Coronary artery (tissue), 2 donors: ENCODE measurements around the gene CFAP97.

Experiments used
- DNase-seq: peaks from one replicate; pipeline ENCODE4 v3.0.0-alpha.2; 2017; ENCODE audit warnings: low spot score
- H3K27ac ChIP-seq, 2 donors: fragments of 200-600 bp; sonication (generic); one replicate each; pipeline ENCODE4 v1.5.1; 2016 to 2019
- H3K4me3 ChIP-seq: fragments of 200-600 bp; sonication (generic); 2 replicates; pipeline ENCODE4 v1.5.1; 2016; ENCODE audit warnings: mild to moderate bottlenecking, moderate library complexity
- CTCF ChIP-seq: fragments of 200-600 bp; sonication (generic); IDR thresholded peaks from one replicate; pipeline ENCODE4 v1.5.1; 2019; ENCODE audit warnings: antibody characterized with exemption

CFAP97 gene

DNA sequence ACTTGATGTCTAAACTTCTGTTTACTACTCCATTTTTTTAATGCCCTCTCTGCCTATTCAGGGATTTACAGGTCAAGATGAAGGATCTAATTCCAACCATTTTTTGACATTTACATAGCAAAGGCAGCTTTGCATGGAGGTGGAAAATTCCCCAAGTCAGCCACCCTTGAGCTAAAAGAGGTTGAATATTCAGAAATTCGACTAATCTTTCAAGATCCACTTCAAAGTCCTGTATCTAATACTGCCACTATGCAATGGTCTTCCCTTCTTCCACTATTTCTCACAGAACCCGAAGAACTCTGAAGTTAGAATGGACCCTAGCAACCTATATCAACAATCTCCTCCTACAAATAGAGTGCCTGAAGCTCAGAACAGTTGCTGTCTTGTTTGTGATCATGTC lies 21.6 kb downstream of the CFAP97 start:
- TF ChIP-seq CTCF = no peak
- Histone ChIP-seq H3K4me3 (no peak overlapping the region), H3K27ac (peak overlapping the region; percentile 58 to 81)
- no peak for DNase-seq

DNA sequence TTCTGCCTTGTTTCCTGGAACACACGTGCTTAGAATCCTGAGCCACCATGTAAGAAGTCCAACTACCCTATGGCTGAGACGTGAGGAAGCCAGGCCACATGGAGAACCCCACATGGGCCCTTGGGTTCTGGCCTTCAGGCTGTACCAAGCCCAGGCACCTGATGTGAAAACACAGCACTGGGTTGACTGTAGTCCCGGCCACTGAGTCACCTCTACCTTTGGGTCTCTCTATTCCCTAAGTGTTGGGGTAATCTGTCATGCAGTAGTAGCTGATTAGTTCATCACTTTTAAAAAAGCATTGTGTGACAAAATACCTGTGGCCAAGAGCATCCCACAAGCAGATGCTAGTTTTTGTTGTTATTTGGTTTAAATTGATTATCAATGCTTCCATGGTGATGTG lies 24.3 kb downstream of the CFAP97 start:
- DNase-seq = no peak
- Histone ChIP-seq H3K27ac (no peak overlapping the region), H3K4me3 (no peak overlapping the region)
- TF ChIP-seq CTCF = no peak

DNA sequence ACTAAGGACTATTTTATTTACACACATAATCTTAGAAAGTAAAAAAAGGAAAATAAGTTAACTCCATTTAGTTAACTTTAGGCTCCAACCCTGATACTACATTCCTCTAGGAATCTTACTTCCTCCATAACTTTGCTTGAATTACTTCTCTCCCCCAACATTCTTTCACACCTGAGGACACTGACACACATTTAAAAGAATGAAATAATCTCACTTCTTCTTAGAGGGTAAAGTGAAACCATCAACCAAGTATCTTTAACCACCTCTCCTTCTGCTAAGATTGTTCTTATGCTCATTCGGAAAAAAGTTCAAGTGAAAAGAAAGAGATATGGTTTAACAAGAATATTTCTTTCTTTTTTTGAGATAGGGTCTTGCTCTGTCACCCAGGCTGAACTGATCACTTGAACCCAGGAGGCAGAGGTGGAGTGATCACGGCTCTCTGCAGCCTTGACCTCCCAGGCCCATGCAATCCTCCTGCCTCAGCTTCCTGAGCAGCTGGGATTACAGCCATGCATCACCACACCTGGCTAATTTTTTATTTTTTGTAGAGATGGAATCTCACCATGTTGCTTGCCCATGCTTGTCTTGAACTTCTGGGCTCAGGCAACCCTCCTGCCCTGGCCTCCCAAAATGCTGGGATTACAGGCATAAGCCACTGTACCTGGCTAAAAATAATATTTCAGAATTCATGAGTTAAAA lies 32.3 kb downstream of the CFAP97 start:
- DNase-seq = no peak
- Histone ChIP-seq H3K27ac (no peak overlapping the region), H3K4me3 (no peak overlapping the region)
- no peak for TF ChIP-seq CTCF

DNA sequence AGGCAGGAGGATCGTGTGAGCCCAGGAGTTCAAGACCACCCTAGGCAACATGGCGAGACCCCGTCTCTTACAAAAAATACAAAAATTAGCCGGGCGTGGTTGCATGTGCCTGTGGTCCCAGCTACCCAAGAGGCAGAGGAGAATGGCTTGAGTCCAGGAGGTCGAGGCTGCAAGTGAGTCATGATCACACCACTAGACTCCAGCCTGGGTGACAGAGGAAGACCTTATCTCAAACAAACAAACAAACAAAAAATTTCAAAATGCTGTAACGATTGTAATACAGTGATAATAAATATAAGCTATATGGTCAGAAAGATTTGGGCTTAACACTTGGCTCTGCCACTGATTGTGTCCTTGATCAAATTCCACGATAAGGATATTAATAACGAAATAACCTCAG lies 36.6 kb downstream of the CFAP97 start:
- TF ChIP-seq CTCF = no peak
- no peak for DNase-seq

GRCh38 chr4:185165605-185166063 lies 38.2 kb downstream of the CFAP97 start:
- no peak overlapping the region for H3K4me3 ChIP-seq
- no peak for DNase-seq
- TF ChIP-seq CTCF = no peak
- peak overlapping the region in 1 of 2 donors; percentile 7 for H3K27ac ChIP-seq

More for the DNA sequence above, 36.6 kb downstream of the CFAP97 start:
- H3K27ac ChIP-seq = no peak overlapping the region
- H3K4me3 ChIP-seq = no peak overlapping the region

DNA sequence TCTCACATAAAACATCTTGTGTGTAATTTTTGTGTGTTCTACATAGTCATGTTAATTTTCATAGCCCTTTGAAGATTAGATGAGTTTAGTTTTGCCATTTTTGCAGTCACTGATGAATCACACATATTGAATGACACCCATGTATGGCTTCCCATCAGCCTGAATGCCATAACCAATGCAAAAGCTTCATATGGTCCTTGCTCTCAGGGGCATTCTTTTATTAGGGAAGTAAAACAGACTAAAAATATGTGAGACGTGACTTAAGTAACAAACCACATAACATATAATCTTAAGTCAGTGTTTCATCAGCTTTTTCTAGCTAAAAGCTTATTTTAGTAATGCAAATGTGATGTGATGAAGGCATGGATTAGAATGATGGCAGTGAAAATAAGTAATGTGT lies 52.5 kb downstream of the CFAP97 start:
- no peak for TF ChIP-seq CTCF
- DNase-seq = no peak
- H3K4me3 ChIP-seq = no peak overlapping the region
- no peak overlapping the region for H3K27ac ChIP-seq

DNA sequence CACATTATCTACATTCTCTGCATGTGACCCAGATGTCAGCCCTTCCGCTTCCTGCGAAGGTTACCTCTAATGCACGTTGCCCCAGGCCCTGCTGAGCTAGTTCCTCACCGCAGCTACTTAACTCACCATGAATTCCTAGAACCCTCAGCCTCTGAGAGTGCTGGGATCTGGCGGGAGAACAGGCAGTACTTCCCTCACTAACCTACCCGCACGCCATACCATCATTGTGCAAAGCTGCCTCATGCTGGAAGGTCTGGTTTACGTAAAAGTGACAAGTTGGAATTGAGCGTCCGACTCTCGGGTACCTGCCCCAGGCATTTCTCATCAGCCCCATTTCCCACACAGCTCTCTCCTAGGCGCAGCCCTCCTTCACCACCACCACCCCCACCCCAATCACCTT lies 54.4 kb downstream of the CFAP97 start:
- no peak for TF ChIP-seq CTCF
- no peak overlapping the region for H3K27ac ChIP-seq
- DNase-seq = no peak

More for the DNA sequence above, 54.4 kb downstream of the CFAP97 start:
- no peak overlapping the region for H3K4me3 ChIP-seq
